GM19324 (cell line): ENCODE data around the gene TMTC2.

Experiments
- ATAC-seq: cut with Tn5 transposase; IDR thresholded peaks from one replicate; pipeline ENCODE4 v1.9.1; 2021; ENCODE audit warnings: mild to moderate bottlenecking, moderate library complexity; ENCODE audit not compliant: unreplicated experiment, low FRiP score

The TMTC2 gene

DNA sequence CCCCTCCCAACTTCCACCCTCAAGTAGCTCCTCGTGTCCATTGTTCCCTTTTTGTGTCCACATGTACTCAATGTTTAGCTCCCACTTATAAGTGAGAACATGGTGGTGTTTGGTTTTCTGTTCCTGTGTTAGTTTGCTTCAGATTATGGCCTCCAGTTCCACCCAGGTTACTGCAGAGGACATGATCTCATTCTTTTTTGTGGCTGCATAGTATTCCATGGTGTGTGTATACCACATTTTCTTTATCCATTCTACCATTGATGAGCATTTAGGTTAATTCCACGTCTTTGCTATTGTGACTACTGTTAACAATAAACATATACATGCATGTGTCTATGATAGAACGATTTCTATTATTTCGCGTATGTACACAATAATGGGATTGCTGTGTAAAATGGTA is 362.6 kb downstream of the TMTC2 start:
- ATAC-seq, result no peak

DNA sequence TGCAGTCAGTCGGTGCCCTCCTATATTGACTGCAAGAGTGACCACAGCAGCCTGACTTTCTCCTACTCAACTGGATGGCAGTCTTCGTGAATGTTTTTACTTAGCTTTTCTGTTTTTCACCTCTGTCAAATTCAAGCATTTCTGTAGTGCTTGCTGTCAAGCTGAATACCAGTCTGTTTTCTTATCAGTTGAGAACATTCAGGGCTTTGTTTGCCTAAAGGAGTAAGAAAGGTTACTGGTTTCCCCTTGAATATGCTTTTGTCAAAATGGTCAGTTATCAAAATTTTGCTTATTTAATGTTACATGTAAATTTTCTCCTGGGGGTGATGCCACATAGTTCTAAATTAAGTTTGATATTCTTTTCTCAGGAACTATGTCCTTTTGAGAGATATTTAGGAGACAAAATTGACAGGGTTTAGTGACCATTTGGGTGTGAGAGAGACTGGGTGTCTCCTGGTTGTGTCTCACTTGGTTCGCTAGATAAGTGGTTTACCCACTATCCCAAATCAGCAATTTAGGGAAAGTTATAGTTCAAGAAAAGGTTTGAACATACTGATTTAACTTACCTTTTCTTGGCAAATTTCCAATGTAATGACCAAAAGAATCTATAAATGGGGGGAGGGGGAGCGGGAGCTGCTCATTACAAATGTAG is 366.3 kb downstream of the TMTC2 start:
- no peak for ATAC-seq

DNA sequence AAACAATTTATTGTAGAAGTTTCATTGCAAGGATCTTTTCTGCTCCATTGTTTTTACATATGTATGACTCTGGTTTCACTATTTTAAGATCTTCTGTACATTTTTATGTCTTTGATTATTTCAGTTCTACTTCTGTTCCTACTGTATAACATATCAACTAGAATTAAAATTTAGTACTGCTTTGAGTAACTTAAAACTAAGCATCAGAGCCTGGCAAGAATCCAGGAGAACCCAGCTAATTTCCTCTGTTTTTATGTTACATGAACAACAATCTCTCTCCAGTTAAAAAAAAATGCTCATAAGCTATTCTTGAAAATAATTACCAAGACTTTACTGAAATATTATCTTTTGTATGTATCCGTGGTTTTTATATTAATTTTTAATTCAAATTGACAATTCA is 370.7 kb downstream of the TMTC2 start:
- no peak for ATAC-seq

DNA sequence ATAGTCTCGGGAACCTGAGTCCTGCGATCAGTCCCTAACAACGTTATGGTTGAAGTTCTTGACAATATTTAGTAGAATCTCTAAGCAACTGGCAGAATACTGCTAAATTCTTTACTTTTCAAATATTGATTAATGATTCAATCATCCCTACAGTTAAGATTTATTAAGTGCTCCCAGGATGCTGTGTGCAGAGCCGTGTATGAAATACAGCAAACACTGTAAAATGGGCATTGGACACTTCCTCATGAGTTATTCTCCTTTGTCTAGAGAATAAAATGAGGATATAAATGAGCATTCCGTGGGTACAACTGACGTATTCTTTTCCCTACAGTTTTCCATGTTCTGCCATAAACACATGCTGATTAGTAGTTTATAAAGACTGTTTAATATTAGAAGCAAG is 372.4 kb downstream of the TMTC2 start:
- ATAC-seq, result no peak

DNA sequence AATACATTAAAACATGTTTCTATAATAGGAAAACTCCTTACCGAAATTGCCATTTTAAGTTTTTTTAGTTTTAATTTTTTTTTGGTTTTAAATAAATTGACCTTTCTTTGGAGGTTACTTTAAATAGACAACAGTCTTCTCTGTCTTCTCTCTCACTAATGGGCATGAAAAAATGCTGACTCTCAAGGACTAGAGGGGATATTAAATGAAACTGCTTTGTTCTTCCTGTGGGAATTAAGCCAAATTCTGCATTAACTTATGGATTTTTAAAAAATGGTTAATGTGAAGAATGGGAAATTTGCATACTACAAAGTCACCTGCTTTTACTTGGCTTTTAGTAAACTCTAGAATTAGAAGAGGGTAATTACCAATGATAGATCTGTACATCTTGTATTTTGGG is 378.9 kb downstream of the TMTC2 start:
- no peak for ATAC-seq

DNA sequence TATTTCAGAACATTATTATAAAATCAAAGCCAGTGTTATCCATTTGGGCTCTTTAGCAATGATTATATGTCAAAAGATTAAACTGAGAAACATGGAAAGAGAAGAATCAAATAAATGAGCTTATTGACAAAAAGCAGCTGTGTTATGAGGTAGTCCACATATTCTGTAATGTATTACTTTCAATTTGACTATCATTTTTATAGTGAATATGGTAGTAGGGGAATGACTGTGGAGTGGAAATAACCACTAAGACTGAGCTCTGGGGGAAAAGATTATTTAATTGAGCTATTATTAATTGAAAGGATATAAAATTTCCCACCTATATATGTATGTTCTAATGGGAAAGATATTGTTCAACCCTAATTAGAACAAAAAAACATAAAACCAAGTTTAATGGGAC is 381.3 kb downstream of the TMTC2 start:
- no peak for ATAC-seq

DNA sequence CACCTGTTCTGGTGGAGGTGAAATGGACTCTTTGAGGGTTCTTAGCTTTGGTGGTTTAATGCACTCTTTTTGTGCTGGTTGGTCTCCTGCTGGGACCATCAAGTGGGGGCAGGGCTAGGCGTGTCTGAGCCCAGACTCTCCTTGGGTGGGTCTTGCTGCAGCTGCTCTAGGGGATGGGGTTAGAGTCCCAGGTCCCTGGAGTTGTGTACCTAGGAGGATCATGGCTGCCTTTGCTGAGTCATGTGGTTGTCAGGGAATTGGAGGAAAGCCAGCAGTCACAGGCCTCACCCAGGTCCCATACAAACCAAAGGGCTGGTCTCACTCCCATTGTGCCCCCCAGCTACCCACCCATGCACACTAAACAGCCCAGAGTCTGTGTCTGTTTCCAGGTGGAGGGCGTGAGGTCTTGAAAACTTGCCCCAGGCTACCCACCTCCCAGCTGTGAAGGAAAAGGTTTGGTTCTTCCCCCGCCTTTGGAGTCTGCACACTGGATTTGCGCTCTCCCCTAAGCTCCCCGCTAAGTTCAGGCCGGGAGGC is 387.7 kb downstream of the TMTC2 start:
- ATAC-seq, result no peak

DNA sequence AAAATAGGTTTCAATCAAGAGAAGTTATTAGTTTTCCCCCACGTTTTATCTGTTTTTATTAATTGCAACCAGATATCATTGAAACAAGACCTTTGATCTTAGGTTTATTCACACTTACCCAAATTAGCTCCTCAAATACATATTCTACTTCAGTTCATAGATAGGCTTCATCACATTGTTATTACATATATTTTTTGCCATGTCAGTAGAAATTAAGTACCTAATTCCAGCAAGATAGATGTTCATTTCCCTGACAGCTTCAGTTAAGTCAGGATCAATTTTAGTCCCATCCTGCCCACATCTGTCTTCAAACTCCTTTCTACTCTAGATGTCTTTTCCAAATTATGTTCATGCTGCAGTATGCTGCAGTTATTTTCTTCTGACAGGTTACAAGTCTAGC is 388.8 kb downstream of the TMTC2 start:
- ATAC-seq, result no peak

DNA sequence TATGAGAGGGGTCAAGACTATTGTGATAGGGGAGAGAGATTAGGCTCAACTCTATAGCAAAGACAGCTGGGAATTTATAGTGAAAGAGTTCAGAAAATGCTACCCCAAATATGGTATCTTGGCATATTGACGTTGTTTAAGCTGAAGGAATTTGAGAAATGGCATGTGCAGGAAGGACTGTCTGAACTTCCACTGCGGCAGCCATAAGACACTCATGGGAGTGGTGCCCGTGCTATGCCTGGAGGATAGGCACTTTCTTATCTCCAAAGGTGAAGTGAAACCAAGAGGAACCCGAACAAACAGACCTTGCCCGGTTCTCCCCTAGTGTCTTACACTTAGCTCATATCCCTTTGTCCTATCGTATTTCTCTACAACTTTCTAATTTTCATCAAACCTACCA is 390.3 kb downstream of the TMTC2 start:
- no peak for ATAC-seq

DNA sequence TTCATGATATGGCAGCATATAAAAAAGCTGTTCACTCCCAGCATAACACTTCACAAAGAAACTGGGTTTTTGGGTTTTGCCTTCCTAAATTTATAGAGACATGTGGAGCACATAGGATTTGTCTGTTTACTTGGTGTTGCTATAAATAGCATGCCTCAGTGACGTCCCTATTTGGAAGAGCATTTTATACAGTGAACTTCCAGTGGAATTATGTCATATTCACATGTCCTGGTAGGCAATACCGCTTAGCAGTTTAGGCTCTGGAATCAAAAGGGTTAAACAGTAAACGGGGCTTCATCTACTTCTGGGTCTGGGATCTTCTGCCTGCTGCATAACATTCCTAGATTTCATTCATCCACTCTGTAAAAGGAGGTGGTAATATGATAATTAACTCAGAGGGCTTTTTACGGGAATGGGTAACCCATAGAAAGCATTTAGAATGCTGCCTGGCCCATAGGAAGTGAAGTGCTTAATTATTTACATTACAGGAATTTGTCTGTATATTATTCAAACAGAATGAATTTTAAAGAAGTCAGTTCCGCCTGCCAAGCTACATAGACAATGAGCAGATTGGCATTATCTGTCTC is 396.1 kb downstream of the TMTC2 start:
- ATAC-seq, result no peak

DNA sequence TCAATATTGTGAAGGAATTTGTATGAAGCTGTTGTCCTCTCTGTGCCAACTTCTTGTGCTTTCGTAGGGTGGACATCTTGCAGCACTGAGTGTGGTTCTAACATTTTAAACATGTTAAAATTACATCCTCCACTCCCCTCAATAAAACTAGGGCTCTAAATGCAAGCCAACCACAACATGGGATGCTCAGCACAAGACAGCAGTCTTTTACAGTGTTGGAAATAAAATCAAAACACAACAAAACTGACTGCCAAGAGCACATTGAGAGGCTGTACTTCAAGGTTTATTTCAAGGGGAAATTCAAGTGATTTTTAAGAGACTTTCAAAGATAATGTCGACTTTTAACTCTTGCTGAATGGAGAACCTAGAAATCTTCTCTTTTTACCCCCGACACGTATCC is 396.9 kb downstream of the TMTC2 start:
- no peak for ATAC-seq

DNA sequence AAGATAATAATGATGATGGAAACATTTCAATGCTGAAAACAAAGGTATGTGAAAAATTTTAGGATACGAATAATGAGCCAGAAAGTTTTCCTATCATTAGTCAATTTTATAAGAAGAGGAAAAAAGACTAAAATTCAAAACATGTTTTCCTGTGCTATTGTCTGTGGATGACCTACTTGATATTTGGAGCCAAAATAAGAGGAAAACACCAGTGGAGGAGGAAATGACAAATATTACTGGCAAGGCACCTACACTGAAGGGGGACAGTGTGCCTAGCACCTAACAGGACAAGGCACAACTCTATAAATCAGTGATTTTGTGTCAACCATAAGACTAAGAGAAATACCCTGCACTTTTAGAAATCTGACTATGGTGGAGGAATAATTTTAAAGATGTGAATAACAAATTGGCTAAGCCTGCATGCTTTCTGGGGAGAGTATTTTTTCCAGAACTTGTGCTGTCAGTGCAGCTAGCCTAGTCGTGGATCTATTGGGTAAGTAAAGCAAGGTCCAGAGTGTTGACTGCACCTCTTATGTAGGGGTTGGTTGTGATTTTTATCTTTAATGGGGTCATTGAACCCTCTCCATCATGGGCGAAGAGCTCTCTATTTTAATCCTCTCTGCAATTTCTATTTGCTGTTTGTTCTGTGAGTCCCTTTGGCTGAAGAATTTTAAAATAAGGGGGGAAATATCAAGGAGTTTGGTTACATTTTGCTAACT is 398.0 kb downstream of the TMTC2 start:
- ATAC-seq, result no peak

DNA sequence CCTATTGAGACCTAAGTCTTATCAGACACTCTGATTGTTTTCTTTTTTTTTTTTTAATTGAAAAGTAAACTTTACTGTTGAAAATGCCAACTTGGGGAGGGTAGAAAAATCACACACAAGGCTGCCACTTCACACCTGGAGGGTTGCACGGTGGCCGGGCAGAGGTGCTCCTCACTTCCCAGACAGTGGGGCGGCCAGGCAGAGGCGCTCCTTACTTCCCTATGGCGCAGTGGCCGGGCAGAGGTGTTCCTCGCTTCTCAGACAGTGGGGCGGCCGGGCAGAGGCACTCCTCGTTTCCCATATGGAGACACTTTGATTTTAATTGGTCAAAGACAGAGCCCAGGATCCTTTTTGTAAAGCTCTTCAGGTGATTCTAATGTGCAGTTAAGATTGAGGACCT is 399.3 kb downstream of the TMTC2 start:
- ATAC-seq, result no peak

DNA sequence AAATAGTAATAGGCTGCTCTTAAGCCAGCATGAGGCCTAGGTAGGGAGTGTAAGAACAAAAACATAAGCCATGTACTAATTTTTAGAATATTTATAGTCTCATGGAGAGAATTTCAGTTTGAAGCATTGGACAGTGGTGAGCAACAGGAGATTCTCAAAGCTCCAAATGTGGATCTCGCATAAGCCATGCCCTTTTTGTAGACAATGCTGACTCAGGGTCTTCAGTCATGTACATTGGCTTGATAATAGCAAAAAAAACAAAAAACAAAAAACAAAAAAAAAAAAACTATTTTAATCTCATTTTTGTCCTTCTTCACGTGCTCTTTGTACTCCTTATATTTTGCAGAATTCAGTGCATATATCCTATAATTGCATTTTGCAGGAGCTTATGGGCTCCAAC is 402.9 kb downstream of the TMTC2 start:
- no peak for ATAC-seq

DNA sequence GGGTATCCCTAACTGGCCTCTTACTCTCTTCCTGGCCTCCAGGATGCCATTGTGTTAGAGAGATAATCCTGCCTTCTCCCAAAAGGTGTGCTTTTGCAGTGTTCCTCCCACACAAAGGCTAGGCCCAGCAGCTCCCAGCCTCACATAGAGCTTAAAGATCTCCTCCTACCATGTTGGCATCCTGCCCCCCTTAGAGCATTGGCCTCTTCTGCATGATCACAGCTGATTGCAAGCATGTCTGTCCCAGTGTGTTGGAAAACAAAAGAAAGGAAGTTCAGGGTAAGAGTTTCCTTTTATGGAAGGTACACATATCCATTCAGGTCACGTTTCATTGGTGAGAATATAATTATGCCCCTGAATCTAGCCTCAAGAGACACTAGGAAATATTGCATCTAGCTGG is 405.4 kb downstream of the TMTC2 start:
- ATAC-seq, result no peak

DNA sequence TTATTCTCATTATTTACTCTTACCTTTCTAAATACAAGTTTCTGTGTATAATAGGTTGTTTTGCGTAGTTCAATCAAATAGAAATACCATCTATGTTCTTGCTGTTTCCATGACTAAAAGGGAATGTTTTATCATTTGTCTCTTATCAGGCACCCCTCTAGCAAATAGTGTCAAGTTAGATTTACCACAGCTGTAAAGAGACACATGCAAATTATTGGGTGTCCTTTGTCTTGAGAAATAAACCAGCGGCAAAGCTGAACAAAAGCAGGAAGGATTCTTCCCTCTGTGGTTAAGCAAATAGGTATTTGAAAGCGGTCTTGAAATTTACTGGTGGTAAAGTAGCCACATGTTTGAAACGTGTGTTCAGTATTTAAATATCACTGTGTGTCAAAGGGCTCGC is 405.9 kb downstream of the TMTC2 start:
- ATAC-seq, result no peak

DNA sequence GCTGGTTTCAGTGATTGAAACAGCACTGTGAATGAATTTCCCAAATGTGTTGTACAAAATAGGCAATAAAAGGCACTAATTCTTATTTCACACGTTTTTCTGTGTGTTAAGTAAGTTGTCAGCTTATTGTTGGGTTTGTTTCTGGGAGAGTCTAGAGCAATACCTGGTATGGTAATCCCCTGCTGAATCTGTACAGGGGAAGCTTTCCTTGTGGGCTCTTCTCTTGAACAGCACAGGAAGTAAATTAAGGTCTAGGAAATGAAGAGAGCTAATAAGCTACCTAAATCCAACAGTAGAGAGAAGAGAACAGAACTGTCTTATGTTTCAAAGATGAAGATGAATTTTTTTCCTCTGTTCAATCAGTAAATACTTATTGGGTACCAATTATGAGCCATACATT is 406.7 kb downstream of the TMTC2 start:
- no peak for ATAC-seq

DNA sequence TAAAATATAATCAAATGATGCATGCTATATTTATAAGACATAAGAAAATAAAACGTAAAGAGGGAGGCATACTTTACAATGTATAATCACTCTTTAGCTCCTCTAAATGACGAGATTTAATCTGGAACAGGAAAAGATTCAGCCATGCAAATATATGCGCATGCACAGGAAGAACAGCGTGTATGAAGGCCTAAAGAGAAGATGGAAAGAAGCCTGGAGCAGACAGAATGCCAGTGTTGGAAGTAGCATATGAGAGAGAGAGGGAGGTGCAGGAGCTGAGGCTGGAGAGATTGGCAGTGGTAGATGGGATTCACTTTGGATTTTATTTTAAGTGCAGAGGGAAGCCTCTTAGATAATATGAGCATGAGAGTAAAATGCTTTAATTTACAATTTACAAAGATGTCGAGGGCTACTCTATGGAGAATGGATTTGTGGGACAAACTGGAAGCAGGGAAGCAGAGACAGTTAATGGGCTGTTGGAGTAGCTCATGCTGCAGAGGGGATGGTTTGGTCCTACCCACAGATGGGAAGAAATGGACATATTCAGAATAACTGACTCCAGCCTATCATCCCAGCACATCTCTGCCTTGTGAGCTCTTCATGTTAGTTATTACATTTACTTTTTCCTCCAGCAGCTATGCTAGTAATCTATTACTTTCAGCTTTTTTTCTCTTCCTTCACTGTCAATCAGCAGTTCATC is 411.1 kb downstream of the TMTC2 start:
- ATAC-seq, result no peak

DNA sequence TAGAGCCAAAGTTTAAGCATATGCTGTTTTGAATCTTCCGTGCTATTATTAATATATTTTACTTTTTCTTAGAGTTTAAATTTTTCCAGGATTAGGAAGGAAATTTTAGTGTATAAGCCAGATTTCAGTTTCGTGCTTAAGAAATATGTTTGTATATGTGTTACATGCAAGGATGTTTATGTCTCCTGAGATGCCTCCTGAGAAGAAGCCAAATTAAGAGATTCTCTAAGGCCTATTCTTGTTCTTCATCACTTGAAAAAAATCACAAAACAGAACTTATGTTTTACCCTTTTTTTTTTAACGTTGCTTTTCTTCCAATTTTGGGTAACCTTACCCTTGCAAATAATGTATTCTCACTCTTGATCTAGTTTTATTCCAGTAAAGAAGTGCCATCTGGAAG is 412.7 kb downstream of the TMTC2 start:
- no peak for ATAC-seq

DNA sequence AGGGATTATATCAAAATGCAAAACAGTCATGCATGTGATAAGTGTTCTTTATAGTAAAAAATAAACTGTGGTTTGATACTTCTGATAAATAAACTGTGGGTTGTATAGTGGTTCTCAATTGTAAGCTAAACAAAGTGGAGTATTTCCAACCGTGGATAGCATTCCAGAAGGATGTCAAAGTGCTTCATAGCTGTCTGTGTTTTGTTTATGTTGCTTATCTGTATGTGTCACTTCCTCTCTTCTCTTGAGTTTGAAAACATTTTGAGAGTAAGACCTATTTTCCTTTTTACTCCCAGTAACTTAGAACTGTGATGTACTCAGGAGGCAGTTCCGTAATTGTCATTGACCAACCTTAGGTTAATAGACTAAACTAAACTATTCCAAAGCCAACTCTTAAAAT is 415.8 kb downstream of the TMTC2 start:
- ATAC-seq, result no peak

DNA sequence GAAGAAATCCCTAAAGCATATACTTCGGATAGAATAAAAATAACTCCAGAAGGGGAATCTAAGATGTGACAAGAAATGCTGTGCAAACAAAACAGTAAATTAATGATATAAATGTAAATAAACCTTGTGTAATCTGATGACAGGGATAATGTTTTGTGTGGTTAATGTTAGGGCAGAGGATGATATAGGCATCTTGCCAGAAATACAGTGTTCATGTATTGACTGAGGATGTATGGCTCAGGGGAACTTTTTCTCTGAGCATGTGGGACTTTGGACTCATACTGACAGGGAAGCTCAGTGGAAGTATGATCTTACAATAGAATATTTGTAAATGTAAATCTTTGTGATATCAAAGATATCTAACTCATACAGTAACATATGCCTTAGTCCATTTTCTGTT is 420.2 kb downstream of the TMTC2 start:
- ATAC-seq, result no peak
